NCI-H510A treated with DMSO at 0.1 percent for 48 hours (cell line): ENCODE results near the gene MEGF10.
"Not testable (repeated sequence)": the region's sequence is repeated elsewhere in the genome, so short reads cannot be mapped to it uniquely, and the experiment has no call there.

Source experiments
- DNase-seq: peaks from one replicate; lab custom pipeline; 2025; lab: John Stamatoyannopoulos, UW

MEGF10 gene

GRCh38 chr5:127290019-127290945, at the start of gene MEGF10:
MEGF10 (plus strand) TSS chr5:127290796; CDS start chr5:127331309, 40,513 bp downstream.
- DNase-seq = no peak

- DNase-seq = no peak
These were observed 47.6 kb upstream of the MEGF10 start for GRCh38 chr5:127243011-127243410.

- no peak for DNase-seq
These were observed 35.8 kb upstream of the MEGF10 start for GRCh38 chr5:127254729-127255284.

GRCh38 chr5:127256886-127257597, 33.6 kb upstream of the MEGF10 start:
- DNase-seq = no peak

DNA sequence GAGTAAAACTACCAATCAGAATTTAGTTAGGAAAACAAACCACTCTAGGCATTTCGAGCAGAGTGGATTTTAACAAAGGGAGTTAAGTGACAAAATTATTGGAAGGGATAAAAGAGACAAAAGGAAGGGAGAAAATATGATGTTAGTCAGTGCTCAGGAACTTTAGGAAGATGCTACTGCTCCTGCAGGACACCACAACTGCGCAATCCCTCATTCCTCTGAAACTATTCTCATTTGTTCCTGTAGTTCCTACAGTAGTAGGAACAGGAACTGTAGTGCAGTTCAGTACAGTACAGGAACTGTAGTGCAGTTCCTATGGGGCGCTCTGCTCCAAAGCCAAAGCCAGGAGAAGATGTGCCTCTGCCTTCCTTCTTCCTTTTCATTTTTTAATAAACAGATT, 29.9 kb upstream of the MEGF10 start:
- no peak for DNase-seq

- DNase-seq = not testable (repeated sequence)
These were observed 25.1 kb upstream of the MEGF10 start for GRCh38 chr5:127265473-127265872.

GRCh38 chr5:127268342-127268741, 22.3 kb upstream of the MEGF10 start:
- DNase-seq = not testable (repeated sequence)

- DNase-seq = not testable (repeated sequence)
These were observed 19.9 kb upstream of the MEGF10 start for GRCh38 chr5:127270713-127271112.

DNA sequence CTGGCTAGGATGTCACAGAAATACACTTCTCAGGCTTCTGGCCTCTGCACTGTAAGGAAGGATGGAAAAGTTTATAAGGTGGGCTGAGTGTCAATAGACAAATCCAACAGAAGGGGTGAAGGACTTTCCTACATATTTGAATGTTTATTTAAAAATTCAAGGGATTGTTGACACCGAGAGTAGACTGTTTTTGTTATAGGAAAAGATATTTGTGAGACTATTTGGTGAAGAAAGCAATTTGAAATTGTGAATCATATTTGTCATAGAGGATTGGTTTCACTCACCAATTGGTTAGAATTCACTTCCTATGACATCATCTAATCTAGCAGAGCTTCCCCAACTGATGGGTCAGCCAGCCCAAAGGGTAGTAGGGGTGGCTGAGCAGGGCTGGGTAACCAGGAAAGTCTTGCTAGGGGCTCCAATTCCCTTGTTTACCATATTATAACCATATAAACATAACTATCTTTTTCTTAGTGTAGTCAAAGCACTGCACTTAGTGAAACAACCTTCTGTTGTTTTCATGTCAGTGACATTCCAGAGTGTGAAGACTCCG, 14.9 kb upstream of the MEGF10 start:
- DNase-seq = no peak

GRCh38 chr5:127280491-127281220, 9.9 kb upstream of the MEGF10 start:
- peak; percentile 54 for DNase-seq

DNA sequence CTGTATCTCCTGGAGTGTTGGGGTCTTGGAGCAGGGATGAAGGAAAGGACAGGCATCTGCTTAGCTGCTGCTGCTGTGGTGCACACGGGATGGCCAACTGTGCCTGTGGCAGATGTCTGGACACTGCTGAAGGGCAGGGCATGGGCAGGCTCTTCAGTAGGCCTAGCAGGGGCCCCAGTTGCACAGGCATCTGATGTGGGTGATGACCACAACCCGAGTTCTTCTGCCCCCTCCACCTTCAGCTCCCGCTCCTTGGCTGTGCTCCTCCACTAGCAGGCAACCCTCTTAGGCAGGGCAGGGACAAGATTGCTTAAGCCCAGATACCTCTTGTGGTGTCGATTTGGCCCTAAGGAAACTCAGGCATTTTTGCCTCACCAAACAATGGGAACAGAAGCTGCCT, 9.0 kb upstream of the MEGF10 start:
- no peak for DNase-seq

DNA sequence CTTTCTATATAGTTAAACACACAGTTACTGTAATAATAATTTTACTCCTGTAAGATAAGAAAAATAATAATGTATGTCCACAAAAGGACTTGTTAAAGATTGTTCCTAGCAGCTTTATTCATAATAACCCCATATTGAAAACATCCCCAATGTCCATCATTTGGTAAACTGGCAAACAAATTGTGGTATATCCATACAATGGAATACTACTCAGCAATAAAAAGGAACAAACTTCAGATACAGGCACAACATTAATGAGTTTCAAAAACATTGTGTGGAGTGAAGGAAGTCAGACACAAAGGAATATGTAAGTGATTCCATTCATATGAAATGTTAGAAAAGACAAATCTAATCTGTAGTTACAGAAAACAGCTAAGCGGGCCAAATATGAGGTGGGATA, 1.9 kb upstream of the MEGF10 start:
- DNase-seq = no peak

- no peak for DNase-seq
These were observed 524 bp downstream of the MEGF10 start for GRCh38 chr5:127290946-127291693.

DNA sequence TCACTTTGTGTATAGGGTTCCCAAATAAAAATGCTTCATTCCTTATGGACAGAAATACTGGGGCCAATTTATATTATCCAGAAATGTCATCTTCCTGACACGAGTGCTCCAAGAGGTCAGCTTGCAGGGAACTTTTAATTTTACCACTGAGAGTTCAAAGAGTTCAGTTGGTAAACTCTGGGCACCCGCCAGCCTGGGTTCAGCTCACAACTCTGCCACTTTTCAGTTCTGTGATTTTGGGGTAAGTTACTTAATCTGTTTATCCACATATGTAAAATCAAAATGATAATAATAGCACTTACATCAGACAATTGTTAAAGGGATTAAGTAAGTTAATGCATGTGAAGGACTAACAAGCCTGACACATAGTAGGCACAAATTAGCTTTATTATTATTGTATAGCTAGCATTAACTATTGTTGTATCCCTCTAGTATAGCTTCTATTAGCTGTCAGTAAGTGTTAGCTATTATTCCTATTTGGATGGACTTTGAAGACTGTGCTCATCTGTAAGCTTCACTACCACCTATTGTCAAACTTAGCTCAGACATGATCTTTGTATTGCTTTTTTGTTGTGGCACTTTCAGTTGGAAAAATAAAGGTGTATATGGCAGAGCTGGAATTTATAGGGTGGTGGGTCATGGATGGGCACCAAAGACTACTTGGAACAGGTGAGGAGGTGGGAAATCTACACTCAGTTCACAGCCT, 1.6 kb downstream of the MEGF10 start:
- DNase-seq = no peak

DNA sequence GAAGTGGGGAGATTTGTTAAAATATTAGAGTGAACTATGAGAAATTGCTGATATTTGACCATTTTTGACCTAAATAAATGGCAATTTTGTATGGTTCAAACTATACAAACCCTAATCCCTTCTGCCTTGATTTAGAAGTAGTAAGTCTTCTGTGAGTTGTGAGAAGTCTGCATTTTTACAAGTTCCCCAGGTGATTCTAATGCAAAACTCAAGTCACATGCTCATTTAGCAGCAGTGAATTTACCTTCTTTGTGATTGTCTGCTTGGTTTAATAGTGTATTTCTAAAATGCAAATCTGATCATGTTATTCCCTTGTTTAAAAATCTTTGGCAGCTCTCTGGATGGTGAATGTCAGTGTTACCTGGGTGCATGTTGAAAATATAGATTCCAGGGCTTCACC, 2.8 kb downstream of the MEGF10 start:
- DNase-seq = no peak

DNA sequence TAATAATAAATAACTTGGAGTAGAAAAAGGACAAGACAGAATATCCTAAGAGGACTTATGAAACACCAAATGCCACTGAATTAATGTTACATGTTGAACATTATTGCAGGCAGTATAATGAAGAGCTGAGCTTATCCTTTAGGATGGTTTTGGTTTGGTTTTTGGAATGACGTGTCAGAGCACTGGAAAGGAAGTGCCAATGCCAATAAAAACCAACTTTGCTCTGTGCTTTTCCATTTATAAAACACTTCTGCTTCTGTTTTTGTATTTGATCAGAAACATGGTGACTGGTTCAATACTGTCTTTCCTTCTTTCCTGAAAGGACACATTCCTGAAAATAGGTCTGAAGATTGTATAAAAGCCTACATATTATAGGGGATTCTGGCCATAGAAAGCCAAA, 4.2 kb downstream of the MEGF10 start:
- no peak for DNase-seq

- DNase-seq = no peak
These were observed 4.9 kb downstream of the MEGF10 start for GRCh38 chr5:127295454-127295853.

- DNase-seq = no peak
These were observed 5.7 kb downstream of the MEGF10 start for GRCh38 chr5:127296321-127296720.

GRCh38 chr5:127296894-127297293, 6.3 kb downstream of the MEGF10 start:
- DNase-seq = not testable (repeated sequence)

DNA sequence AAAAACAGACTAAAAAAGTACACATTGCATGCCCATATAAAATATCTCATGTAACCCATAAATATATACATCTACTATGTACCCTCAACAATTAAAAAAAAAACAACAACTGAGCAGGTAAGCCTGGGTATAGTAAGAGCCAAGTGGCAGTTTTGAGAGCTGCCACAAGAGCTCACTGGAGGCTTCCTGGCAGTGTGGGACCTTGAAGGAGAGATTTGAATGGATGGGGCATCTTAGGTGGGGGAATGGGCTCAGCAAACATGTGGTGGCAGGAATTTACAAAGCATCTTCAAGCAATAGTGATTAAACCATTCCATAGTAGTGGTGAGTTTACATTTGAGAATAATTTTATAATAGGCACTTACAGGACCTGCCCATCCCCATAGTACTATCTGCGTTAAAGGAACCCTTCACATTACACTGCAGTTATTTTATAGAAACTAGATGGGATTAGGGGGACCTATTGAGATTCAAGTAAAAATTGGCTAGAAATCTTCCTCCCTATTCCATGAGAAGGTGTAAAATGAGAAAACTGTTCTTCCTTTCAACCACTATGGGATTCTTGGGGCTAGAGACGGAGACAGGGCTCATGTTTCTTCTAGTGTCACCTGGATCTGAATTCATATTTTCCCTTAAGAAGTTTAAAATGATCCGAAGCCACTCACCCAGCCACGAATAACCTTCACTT, 6.9 kb downstream of the MEGF10 start:
- DNase-seq = no peak
